Measurements from ENCODE around the gene PCDH19.

PCDH19 gene

GRCh38 chrX:100358766-100359165, 51.3 kb downstream of the PCDH19 start:
- no peak overlapping the region for H3K4me3 ChIP-seq (ENCODE audit: low read depth, low read length)
- no peak for TF ChIP-seq CTCF (IDR thresholded peaks at IDR 0.05; ENCODE audit: low read depth, low read length)

- no peak for TF ChIP-seq CTCF (IDR thresholded peaks at IDR 0.05; ENCODE audit: low read depth, low read length)
- no peak overlapping the region for H3K4me3 ChIP-seq (ENCODE audit: low read depth, low read length)
These were observed 53.6 kb downstream of the PCDH19 start for GRCh38 chrX:100356351-100356896.

GRCh38 chrX:100355680-100356079, 54.4 kb downstream of the PCDH19 start:
- no peak for TF ChIP-seq CTCF (IDR thresholded peaks at IDR 0.05; ENCODE audit: low read depth, low read length)
- no peak overlapping the region for H3K4me3 ChIP-seq (ENCODE audit: low read depth, low read length)

GRCh38 chrX:100353326-100353725, 56.7 kb downstream of the PCDH19 start:
- no peak for TF ChIP-seq CTCF (IDR thresholded peaks at IDR 0.05; ENCODE audit: low read depth, low read length)
- no peak overlapping the region for H3K4me3 ChIP-seq (ENCODE audit: low read depth, low read length)

GRCh38 chrX:100350704-100351489, 59.2 kb downstream of the PCDH19 start:
- no peak for TF ChIP-seq CTCF (IDR thresholded peaks at IDR 0.05; ENCODE audit: low read depth, low read length)
- no peak overlapping the region for H3K4me3 ChIP-seq (ENCODE audit: low read depth, low read length)

- TF ChIP-seq CTCF (IDR thresholded peaks at IDR 0.05; ENCODE audit: low read depth, low read length): no peak
- no peak overlapping the region for H3K4me3 ChIP-seq (ENCODE audit: low read depth, low read length)
These were observed 60.7 kb downstream of the PCDH19 start for GRCh38 chrX:100349391-100349790.

GRCh38 chrX:100341142-100341510, 68.9 kb downstream of the PCDH19 start:
- no peak overlapping the region for H3K4me3 ChIP-seq (ENCODE audit: low read depth, low read length)
- TF ChIP-seq CTCF (IDR thresholded peaks at IDR 0.05; ENCODE audit: low read depth, low read length): no peak

Data from WI38 (cell line).